ENCODE data around the gene CPSF3.

The CPSF3 gene

DNA sequence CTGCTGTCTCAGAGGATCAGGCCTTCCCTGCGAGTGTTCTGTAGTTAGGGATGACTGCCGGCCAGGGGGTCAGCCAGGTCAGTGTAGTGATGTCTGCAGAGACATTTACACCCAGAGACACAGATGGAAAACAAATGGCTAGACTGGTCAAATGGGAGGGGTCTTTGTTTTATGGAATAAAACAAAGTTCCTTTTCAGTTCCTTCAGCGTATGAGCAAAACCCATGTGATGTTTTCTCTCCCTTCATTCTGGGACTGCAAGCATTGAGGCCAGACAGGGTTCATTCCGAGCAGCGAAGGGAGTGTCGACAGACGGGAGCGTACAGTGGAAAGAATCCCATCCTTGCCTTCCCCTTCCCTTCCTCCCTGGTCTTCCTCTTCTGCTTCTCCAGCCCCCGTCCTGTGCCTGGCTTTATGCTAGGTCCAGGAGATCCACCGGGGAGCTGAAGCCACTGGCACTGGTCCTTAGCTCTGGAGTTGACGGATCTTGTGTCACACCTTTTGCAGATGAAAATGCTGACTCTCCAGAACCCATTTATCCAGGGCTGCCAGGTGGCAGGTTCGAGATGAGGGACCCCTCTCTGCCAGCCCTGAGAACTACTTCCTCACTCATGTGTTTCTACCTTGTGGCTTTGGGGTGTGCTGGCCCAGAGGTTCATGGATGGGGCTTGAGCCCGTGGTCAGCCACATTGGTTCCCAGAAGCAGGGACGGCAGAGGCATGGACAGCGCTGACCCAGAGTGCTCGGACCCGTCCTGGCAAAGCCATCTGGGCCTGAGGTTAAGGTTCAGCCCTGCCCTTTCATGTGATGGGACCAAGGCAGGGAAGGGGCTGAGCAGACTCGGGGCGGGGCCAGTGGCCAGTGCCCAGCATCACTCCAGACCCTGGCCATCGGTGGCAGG, 24.3 kb upstream of the CPSF3 start:
- TF ChIP-seq, protein P1, sequence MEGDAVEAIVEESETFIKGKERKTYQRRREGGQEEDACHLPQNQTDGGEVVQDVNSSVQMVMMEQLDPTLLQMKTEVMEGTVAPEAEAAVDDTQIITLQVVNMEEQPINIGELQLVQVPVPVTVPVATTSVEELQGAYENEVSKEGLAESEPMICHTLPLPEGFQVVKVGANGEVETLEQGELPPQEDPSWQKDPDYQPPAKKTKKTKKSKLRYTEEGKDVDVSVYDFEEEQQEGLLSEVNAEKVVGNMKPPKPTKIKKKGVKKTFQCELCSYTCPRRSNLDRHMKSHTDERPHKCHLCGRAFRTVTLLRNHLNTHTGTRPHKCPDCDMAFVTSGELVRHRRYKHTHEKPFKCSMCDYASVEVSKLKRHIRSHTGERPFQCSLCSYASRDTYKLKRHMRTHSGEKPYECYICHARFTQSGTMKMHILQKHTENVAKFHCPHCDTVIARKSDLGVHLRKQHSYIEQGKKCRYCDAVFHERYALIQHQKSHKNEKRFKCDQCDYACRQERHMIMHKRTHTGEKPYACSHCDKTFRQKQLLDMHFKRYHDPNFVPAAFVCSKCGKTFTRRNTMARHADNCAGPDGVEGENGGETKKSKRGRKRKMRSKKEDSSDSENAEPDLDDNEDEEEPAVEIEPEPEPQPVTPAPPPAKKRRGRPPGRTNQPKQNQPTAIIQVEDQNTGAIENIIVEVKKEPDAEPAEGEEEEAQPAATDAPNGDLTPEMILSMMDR (IDR thresholded peaks at IDR 0.05; ENCODE audit: extremely low read depth, missing control alignments): no peak

DNA sequence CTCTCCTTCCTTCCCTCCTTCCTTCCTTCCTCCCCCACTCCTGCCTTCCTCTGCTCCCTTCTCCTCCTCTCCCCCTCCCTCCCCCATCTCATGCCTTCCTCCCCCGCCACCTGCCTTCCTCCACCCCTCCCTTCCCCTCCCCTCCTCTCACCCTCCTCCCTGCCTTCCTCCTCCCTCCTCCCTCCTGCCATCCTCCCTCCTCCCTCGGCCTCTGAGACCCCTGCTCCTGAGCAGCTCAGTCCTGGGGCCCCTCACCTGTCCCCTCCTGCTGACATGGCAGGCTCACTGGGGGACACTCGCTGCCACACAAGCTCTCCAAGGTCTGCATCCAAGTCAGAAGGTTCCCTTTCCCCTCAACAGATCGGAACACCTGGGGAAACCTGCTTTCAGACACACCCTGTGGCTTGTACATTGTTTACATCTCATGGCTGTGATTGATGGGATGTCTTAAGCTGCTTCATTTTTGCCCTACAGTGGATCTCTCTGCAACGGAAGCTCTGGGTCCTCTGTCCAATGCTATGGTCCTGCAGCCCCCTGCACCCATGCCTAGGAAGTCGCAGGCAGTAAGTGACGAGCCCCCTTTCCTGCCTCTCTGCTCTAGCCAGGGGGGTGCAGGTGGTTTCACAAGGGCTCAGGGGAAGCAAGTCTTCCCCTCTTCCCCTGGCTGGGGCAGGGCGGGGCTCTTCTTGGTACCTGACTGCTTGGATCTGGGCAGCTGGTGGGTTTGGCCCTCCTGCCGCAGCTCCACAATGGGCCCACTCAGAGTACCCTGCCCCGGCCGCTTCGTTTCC, 23.0 kb upstream of the CPSF3 start:
- no peak for DNase-seq (ENCODE audit: low spot score)
- TF ChIP-seq, protein P1 (IDR thresholded peaks at IDR 0.05; ENCODE audit: extremely low read depth, missing control alignments): no peak

More for the DNA sequence above, 24.3 kb upstream of the CPSF3 start:
- DNase-seq (ENCODE audit: low spot score): no peak

DNA sequence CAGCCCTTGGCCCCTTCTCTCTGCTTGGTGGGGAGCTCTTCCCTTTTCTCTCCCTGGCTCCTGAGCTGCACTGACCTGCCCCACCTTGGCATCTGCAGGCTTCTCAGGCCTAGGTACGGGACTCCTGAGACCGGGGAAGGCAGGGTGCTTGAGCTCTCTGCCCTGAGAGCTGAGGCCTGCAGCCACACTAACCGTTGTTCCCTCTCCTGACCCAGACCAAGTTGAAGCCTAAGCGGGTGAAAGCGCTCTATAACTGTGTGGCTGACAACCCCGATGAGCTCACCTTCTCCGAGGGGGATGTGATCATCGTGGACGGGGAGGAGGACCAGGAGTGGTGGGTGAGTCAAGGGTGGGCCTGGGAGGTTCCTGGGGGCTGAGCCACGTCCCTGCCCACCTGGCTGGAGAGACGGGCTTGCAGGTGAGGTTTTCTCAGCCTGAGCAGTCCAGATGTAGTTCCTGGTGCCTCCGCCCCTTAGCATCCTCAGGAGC, 22.4 kb upstream of the CPSF3 start:
- DNase-seq (ENCODE audit: low spot score): no peak
- TF ChIP-seq, protein P1 (IDR thresholded peaks at IDR 0.05; ENCODE audit: extremely low read depth, missing control alignments): no peak

DNA sequence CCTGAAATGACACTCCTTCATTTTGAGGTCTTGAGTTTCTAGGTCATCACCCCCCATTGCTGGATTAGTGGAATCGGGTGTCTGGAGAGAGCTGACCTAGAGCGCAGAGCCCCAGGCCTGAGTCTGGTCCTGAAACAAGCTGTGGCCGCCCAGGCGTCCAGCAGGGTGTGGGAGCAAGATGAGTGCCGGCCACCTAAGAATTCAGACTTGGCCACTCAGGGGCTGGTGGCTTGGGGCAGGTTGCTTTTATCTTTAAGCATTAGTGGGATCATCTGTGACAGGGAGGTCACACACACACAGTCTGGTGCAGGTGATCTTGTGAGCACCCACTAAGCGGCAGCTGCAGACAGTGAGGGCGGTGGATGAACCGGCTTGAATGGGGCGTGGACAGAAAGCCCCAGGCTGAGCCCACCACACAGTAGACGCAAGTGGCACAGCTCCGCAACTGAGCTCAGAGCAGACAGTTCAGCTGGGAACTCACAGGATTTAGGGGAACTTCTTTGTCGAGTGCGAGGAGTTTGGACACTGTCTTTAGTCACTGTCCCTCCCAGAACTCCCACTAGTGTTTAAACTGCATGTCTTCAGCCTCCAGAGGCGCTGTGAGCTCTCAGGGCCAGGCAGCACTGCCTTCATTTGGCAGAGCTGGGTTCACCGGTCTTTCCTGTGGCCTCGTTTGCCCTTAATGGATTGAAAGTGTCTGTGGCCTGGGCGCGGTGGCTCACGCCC, 21.6 kb upstream of the CPSF3 start:
- TF ChIP-seq, protein P1 (IDR thresholded peaks at IDR 0.05; ENCODE audit: extremely low read depth, missing control alignments): no peak
- no peak for DNase-seq (ENCODE audit: low spot score)

DNA sequence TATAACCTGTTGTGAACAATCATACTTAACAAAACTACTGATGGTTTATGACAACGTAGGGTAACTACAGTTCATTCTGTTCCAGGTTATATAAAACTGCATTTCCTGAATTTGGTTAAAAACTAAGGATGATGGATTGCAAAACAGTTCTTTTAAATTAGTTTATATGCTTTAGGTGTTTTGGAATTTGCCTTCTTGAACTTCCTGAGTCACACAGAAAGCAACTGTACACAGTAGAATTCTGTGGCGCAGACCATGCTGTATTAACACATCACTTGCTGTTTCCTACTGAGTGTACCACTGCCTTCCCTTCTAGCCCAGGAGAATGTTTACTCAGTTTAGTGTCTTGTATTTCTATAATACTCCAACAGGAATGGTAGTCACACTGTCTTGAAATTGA, 19.5 kb upstream of the CPSF3 start:
- DNase-seq (ENCODE audit: low spot score): no peak
- TF ChIP-seq, protein P1 (IDR thresholded peaks at IDR 0.05; ENCODE audit: extremely low read depth, missing control alignments): no peak

DNA sequence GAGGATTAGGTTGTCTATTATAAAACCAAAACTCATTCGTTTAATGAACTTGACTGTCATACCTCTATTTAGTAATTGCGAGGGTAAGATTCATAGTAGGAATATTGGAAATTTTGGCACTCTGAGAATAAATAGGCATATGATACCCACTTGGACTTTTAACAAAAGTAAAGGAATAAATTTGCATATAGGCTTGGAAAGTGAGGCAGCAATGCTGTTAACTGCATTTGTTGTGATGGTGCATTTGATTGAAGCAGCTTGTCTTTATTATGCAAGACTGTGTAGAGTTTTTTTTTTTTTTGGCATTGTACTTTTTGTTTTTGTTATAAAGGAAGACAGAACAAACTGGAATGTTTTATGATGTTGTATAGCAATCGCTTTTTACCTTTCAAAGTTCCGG, 19.0 kb upstream of the CPSF3 start:
- TF ChIP-seq, protein P1 (IDR thresholded peaks at IDR 0.05; ENCODE audit: extremely low read depth, missing control alignments): no peak

More for the DNA sequence above, 19.0 kb upstream of the CPSF3 start:
- no peak for DNase-seq (ENCODE audit: low spot score)

All from GM20000 (cell line).